Neutrophil (primary cell): ENCODE results near the gene NUP214.
"Not testable (repeated sequence)": the region's sequence is repeated elsewhere in the genome, so short reads cannot be mapped to it uniquely, and the experiment has no call there.

Experiments used
- H3K27ac ChIP-seq: fragments of 200-600 bp; sonication (generic); 2 replicates; pipeline ENCODE4 v1.5.1; 2016; ENCODE audit warnings: mild to moderate bottlenecking, moderate library complexity
- H3K27me3 ChIP-seq: fragments of 200-600 bp; sonication (generic); 2 replicates; pipeline ENCODE4 v1.6.0; 2016; ENCODE audit warnings: mild to moderate bottlenecking
- H3K36me3 ChIP-seq: fragments of 200-600 bp; sonication (generic); 2 replicates; pipeline ENCODE4 v1.5.1; 2017
- H3K4me1 ChIP-seq, 2 experiments: fragments of 200-600 bp in 1 of 2; sonication (generic) in 1 of 2; 1 replicate in 1 of 2; 2 replicates in 1 of 2; pipeline versions ENCODE4 v1.5.1 to v1.6.1; 2013 to 2016; ENCODE audit warnings: low read depth in 1 of 2, low read length in 1 of 2, mild to moderate bottlenecking in 1 of 2, moderate library complexity in 1 of 2; ENCODE audit not compliant: control insufficient read depth in 1 of 2, insufficient read depth in 1 of 2
- H3K4me3 ChIP-seq, 2 experiments: fragments of 200-600 bp in 1 of 2; sonication (generic) in 1 of 2; 1 replicate in 1 of 2; 2 replicates in 1 of 2; pipeline ENCODE4 v1.5.1; 2013 to 2016; ENCODE audit warnings: low read depth in 1 of 2, low read length in 1 of 2, mild to moderate bottlenecking in 1 of 2, moderate library complexity in 1 of 2
- H3K9me3 ChIP-seq: fragments of 200-600 bp; sonication (generic); 2 replicates; pipeline ENCODE4 v1.5.1; 2016
- CTCF ChIP-seq: fragments of 200-600 bp; sonication (generic); IDR thresholded peaks from 2 replicates; pipeline ENCODE4 v1.5.1; 2016; ENCODE audit warnings: antibody characterized with exemption

NUP214 gene

GRCh38 chr9:131112374-131113154 lies 12.8 kb upstream of the NUP214 start:
- peaks cover 5 to 10% of the 10 kb centered on the region in 2 experiments for H3K4me1 ChIP-seq
- H3K36me3 ChIP-seq = no peaks in the 10 kb centered on the region
- H3K9me3 ChIP-seq = no peaks in the 10 kb centered on the region
- no peak for TF ChIP-seq CTCF
- no peaks in the 10 kb centered on the region for H3K27me3 ChIP-seq
- H3K27ac ChIP-seq = no peak overlapping the region
- no peak overlapping the region for H3K4me3 ChIP-seq

- H3K4me1 ChIP-seq = peaks cover 5 to 12% of the 10 kb centered on the region in 2 experiments
- TF ChIP-seq CTCF = no peak
- H3K27me3 ChIP-seq = no peaks in the 10 kb centered on the region
- no peak overlapping the region for H3K4me3 ChIP-seq
- H3K36me3 ChIP-seq = no peaks in the 10 kb centered on the region
- no peak overlapping the region for H3K27ac ChIP-seq
- H3K9me3 ChIP-seq = no peaks in the 10 kb centered on the region
Observed at GRCh38 chr9:131113655-131114054, 11.7 kb upstream of the NUP214 start.

- H3K9me3 ChIP-seq = no peaks in the 10 kb centered on the region
- TF ChIP-seq CTCF = no peak
- no peak overlapping the region for H3K4me3 ChIP-seq
- H3K36me3 ChIP-seq = no peaks in the 10 kb centered on the region
- H3K27ac ChIP-seq = no peak overlapping the region
- peaks cover 5 to 12% of the 10 kb centered on the region in 2 experiments for H3K4me1 ChIP-seq
- H3K27me3 ChIP-seq = no peaks in the 10 kb centered on the region
Observed at GRCh38 chr9:131114084-131114535, 11.3 kb upstream of the NUP214 start.

GRCh38 chr9:131115360-131115742 lies 10.0 kb upstream of the NUP214 start:
- not testable (repeated sequence) for H3K27ac ChIP-seq, H3K4me3 ChIP-seq, H3K9me3 ChIP-seq, H3K36me3 ChIP-seq, H3K27me3 ChIP-seq
- peaks cover 5 to 12% of the 10 kb centered on the region in 2 experiments for H3K4me1 ChIP-seq

GRCh38 chr9:131116281-131117120 lies 8.9 kb upstream of the NUP214 start:
- Histone ChIP-seq H3K27me3 (no peaks in the 10 kb centered on the region), H3K27ac (no peak overlapping the region), H3K4me3 (no peak overlapping the region), H3K4me1 (peaks cover 5 to 12% of the 10 kb centered on the region in 2 experiments), H3K9me3 (no peaks in the 10 kb centered on the region), H3K36me3 (no peaks in the 10 kb centered on the region)
- TF ChIP-seq CTCF = no peak
